PC-3 (cell line): Measurements from ENCODE around the gene KCTD10.

Experiments used
- CTCF ChIP-seq: fragments of 300-600 bp; sonication (generic); conservative IDR thresholded peaks from 2 replicates; pipeline ENCODE4 v1.5.1; 2017; ENCODE audit warnings: antibody characterized with exemption, low read depth, mild to moderate bottlenecking, low read length
- EZH2 ChIP-seq: fragments of 300-600 bp; sonication (generic); IDR thresholded peaks from one replicate; pipeline ENCODE4 v1.6.1; 2017; ENCODE audit warnings: antibody characterized with exemption, mild to moderate bottlenecking, low read length; ENCODE audit not compliant: unreplicated experiment

DNA sequence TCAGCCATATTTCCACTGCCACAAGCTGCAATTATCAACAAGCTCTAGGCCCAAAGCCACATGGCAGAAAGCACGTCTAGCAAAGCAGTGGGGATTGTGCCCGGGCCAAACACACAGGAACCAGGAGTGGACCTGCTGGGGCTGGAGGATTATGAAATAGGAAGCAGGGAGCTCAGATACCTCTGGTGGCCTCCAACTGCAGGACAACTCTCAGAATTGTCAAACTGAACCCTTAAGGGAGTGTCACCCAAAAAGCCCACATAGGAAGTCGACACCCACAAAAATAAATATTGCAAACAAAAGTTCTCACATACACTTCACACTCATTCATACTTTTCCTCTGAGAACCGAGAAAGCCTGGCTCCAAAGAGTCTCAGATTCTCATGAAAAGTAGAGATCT is 26.1 kb downstream of the KCTD10 start:
- no peak for TF ChIP-seq EZH2
- TF ChIP-seq CTCF = no peak
